ENCODE results near the gene VPS16.

The VPS16 gene

GRCh38 chr20:2798095-2798805 lies 42.3 kb upstream of the VPS16 start:
- Histone ChIP-seq H3K27ac (no peak overlapping the region), H3K36me3 (ENCODE audit: insufficient read depth, low read length) (peaks cover 8% of the 10 kb centered on the region; the same call in 1 of the 2 replicates), H3K9me3 (ENCODE audit: low read depth, low read length) (no peaks in the 10 kb centered on the region), H3K9ac (ENCODE audit: insufficient read length) (no peak overlapping the region), H3K4me3 (no peak overlapping the region)
- no peak for DNase-seq (ENCODE audit: low read depth, low spot score)
- TF ChIP-seq FOXP2 (optimal IDR thresholded peaks at IDR 0.05; ENCODE audit: control extremely low read depth, extremely low read length, insufficient read depth): no peak
- TF ChIP-seq EZH2 (IDR thresholded peaks at IDR 0.05): no peak
- TF ChIP-seq POLR2AphosphoS5 (IDR thresholded peaks at IDR 0.05; ENCODE audit: borderline replicate concordance, low read depth, low read length): no peak

GRCh38 chr20:2798814-2799213 lies 41.7 kb upstream of the VPS16 start:
- DNase-seq (ENCODE audit: low read depth, low spot score): no peak
- no peaks in the 10 kb centered on the region for H3K9me3 ChIP-seq (ENCODE audit: low read depth, low read length)
- no peak overlapping the region for H3K9ac ChIP-seq (ENCODE audit: insufficient read length)
- TF ChIP-seq POLR2AphosphoS5 (IDR thresholded peaks at IDR 0.05; ENCODE audit: borderline replicate concordance, low read depth, low read length): no peak
- TF ChIP-seq EZH2 (IDR thresholded peaks at IDR 0.05): no peak
- no peak for TF ChIP-seq FOXP2 (optimal IDR thresholded peaks at IDR 0.05; ENCODE audit: control extremely low read depth, extremely low read length, insufficient read depth)
- no peak overlapping the region for H3K27ac ChIP-seq
- H3K4me3 ChIP-seq: peak overlapping the region; percentile 84
- H3K36me3 ChIP-seq (ENCODE audit: insufficient read depth, low read length): peaks cover 8% of the 10 kb centered on the region; the same call in 1 of the 2 replicates

GRCh38 chr20:2799271-2799670 lies 41.3 kb upstream of the VPS16 start:
- Histone ChIP-seq H3K4me3 (peak overlapping the region; percentile 84), H3K36me3 (ENCODE audit: insufficient read depth, low read length) (peaks cover 8% of the 10 kb centered on the region; the same call in 1 of the 2 replicates), H3K27ac (no peak overlapping the region), H3K9me3 (ENCODE audit: low read depth, low read length) (no peaks in the 10 kb centered on the region), H3K9ac (ENCODE audit: insufficient read length) (peak overlapping the region; percentile 42)
- no peak for DNase-seq (ENCODE audit: low read depth, low spot score)
- no peak for TF ChIP-seq EZH2 (IDR thresholded peaks at IDR 0.05)
- no peak for TF ChIP-seq POLR2AphosphoS5 (IDR thresholded peaks at IDR 0.05; ENCODE audit: borderline replicate concordance, low read depth, low read length)

- TF ChIP-seq POLR2AphosphoS5 (IDR thresholded peaks at IDR 0.05; ENCODE audit: borderline replicate concordance, low read depth, low read length) (no peak), EZH2 (IDR thresholded peaks at IDR 0.05) (no peak), FOXP2 (optimal IDR thresholded peaks at IDR 0.05; ENCODE audit: control extremely low read depth, extremely low read length, insufficient read depth) (no peak)
- Histone ChIP-seq H3K9me3 (ENCODE audit: low read depth, low read length) (no peaks in the 10 kb centered on the region), H3K27ac (no peak overlapping the region), H3K36me3 (ENCODE audit: insufficient read depth, low read length) (peaks cover 8% of the 10 kb centered on the region; the same call in 1 of the 2 replicates), H3K4me3 (peak overlapping the region; percentile 84), H3K9ac (ENCODE audit: insufficient read length) (peak overlapping the region; percentile 42)
- no peak for DNase-seq (ENCODE audit: low read depth, low spot score)
Measured at GRCh38 chr20:2799688-2800520, 40.6 kb upstream of the VPS16 start.

- TF ChIP-seq POLR2AphosphoS5 (IDR thresholded peaks at IDR 0.05; ENCODE audit: borderline replicate concordance, low read depth, low read length) (no peak), FOXP2 (optimal IDR thresholded peaks at IDR 0.05; ENCODE audit: control extremely low read depth, extremely low read length, insufficient read depth) (no peak), EZH2 (IDR thresholded peaks at IDR 0.05) (no peak)
- Histone ChIP-seq H3K4me3 (peak within 1 kb of the TSS; percentile 84), H3K9me3 (ENCODE audit: low read depth, low read length) (no peaks in the 10 kb centered on the region), H3K9ac (ENCODE audit: insufficient read length) (peak within 1 kb of the TSS; percentile 42), H3K27ac (no peak within 1 kb of the TSS), H3K36me3 (ENCODE audit: insufficient read depth, low read length) (peaks cover 8% of the 10 kb centered on the region; the same call in 1 of the 2 replicates)
- no peak for DNase-seq (ENCODE audit: low read depth, low spot score)
Measured at GRCh38 chr20:2800521-2801285, 39.8 kb upstream of the VPS16 start, which contains the start of gene CPXM1. Gene CPXM1 (minus strand): TSS chr20:2800627. CDS start chr20:2800572, 55 bp downstream.

GRCh38 chr20:2801286-2801728 lies 39.2 kb upstream of the VPS16 start:
- H3K9me3 ChIP-seq (ENCODE audit: low read depth, low read length): no peaks in the 10 kb centered on the region
- H3K4me3 ChIP-seq: no peak overlapping the region; the same call in 1 of the 2 replicates
- H3K36me3 ChIP-seq (ENCODE audit: insufficient read depth, low read length): peaks cover 8% of the 10 kb centered on the region; the same call in 1 of the 2 replicates
- no peak for TF ChIP-seq POLR2AphosphoS5 (IDR thresholded peaks at IDR 0.05; ENCODE audit: borderline replicate concordance, low read depth, low read length)
- no peak for TF ChIP-seq FOXP2 (optimal IDR thresholded peaks at IDR 0.05; ENCODE audit: control extremely low read depth, extremely low read length, insufficient read depth)
- TF ChIP-seq EZH2 (IDR thresholded peaks at IDR 0.05): no peak
- no peak overlapping the region for H3K9ac ChIP-seq (ENCODE audit: insufficient read length)
- no peak overlapping the region for H3K27ac ChIP-seq
- no peak for DNase-seq (ENCODE audit: low read depth, low spot score)

GRCh38 chr20:2804041-2804828 lies 36.3 kb upstream of the VPS16 start:
- no peak for DNase-seq (ENCODE audit: low read depth, low spot score)
- no peaks in the 10 kb centered on the region for H3K9me3 ChIP-seq (ENCODE audit: low read depth, low read length)
- no peak overlapping the region for H3K27ac ChIP-seq
- H3K36me3 ChIP-seq (ENCODE audit: insufficient read depth, low read length): no peaks in the 10 kb centered on the region
- H3K4me3 ChIP-seq: no peak overlapping the region
- no peak overlapping the region for H3K9ac ChIP-seq (ENCODE audit: insufficient read length)
- no peak for TF ChIP-seq POLR2AphosphoS5 (IDR thresholded peaks at IDR 0.05; ENCODE audit: borderline replicate concordance, low read depth, low read length)
- TF ChIP-seq FOXP2 (optimal IDR thresholded peaks at IDR 0.05; ENCODE audit: control extremely low read depth, extremely low read length, insufficient read depth): no peak
- no peak for TF ChIP-seq EZH2 (IDR thresholded peaks at IDR 0.05)
